ENCODE measurements around the gene AFAP1. TPM values are rescaled to one million over a fixed set of nuclear protein-coding genes. Genes with fewer than 3 reads are reported as not detected.

AFAP1 gene
- total and polyA plus RNA-seq, 2 donors (not counting 3 experiments of a cell fraction or from before 2014, with no cell fraction given), result 32.3 to 103 TPM

Other genes with a start within 250 kb of the AFAP1 start
- 0.30 and 0.66 TPM in 2 replicates for gene ABLIM2, start 219.0 kb upstream of the AFAP1 start, total RNA-seq
- 0.18 and 0.28 TPM in 2 replicates for gene ABLIM2, start 219.0 kb upstream of the AFAP1 start, polyA plus RNA-seq